OCI-LY3 (cell line): ENCODE measurements around the gene FOXJ3.

ENCODE experiments used
- EZH2phosphoT487 ChIP-seq: fragments of 200-600 bp; shearing (Covaris generic); IDR thresholded peaks from 2 replicates; pipeline ENCODE4 v1.6.1; 2018; ENCODE audit warnings: antibody characterized with exemption, mixed run types, low read depth
- TF ChIP-seq, protein P1 (sequence below): fragments of 200-600, 300-600 bp; sonication (generic); IDR thresholded peaks from 2 replicates; pipeline ENCODE4 v1.5.1; 2014; ENCODE audit warnings: antibody characterized with exemption, low read length, low read depth

DNA sequence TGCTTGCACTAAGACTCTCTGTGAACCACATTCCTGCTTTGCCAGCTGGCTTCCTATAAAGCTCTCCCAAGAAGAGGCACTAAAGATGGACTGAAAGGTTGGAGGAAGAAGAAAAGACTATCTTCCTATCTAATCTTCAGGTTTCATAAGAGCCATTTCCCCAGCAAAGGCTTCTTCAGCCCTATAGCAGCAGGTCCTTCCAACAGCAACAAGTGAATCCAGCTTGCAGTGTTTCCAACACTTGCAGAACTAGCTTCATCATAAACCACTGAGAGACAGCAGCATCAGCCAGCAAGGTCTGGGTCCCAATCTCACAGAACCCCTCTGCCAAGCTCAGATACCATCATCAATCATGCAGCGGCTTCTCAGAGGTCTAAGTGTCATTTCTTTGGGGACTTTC is 28.1 kb downstream of the FOXJ3 start:
- TF ChIP-seq, protein P1, sequence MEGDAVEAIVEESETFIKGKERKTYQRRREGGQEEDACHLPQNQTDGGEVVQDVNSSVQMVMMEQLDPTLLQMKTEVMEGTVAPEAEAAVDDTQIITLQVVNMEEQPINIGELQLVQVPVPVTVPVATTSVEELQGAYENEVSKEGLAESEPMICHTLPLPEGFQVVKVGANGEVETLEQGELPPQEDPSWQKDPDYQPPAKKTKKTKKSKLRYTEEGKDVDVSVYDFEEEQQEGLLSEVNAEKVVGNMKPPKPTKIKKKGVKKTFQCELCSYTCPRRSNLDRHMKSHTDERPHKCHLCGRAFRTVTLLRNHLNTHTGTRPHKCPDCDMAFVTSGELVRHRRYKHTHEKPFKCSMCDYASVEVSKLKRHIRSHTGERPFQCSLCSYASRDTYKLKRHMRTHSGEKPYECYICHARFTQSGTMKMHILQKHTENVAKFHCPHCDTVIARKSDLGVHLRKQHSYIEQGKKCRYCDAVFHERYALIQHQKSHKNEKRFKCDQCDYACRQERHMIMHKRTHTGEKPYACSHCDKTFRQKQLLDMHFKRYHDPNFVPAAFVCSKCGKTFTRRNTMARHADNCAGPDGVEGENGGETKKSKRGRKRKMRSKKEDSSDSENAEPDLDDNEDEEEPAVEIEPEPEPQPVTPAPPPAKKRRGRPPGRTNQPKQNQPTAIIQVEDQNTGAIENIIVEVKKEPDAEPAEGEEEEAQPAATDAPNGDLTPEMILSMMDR = no peak
- TF ChIP-seq EZH2phosphoT487 = no peak
